HG03060 (cell line): Measurements from ENCODE around the gene PRKCI.
A peak's percentile ranks its signal among the peaks of the same experiment; 100 is the strongest.
"Not testable (repeated sequence)": the region's sequence is repeated elsewhere in the genome, so short reads cannot be mapped to it uniquely, and the experiment has no call there.

ENCODE experiments used
- ATAC-seq: cut with Tn5 transposase; IDR thresholded peaks from one replicate; pipeline ENCODE4 v1.9.1; 2021; ENCODE audit warnings: low read depth, moderate number of reproducible peaks; ENCODE audit not compliant: unreplicated experiment

Gene PRKCI

GRCh38 chr3:170331143-170331542 lies 108.9 kb downstream of the PRKCI start:
- ATAC-seq = no peak

GRCh38 chr3:170337420-170337819 lies 115.2 kb downstream of the PRKCI start:
- ATAC-seq = no peak

- ATAC-seq = no peak
These were observed 116.6 kb downstream of the PRKCI start for GRCh38 chr3:170338690-170339340.

- not testable (repeated sequence) for ATAC-seq
These were observed 120.0 kb downstream of the PRKCI start for GRCh38 chr3:170342273-170342672.

GRCh38 chr3:170343859-170344258 lies 121.6 kb downstream of the PRKCI start:
- ATAC-seq = not testable (repeated sequence)

- ATAC-seq = no peak
These were observed 122.7 kb downstream of the PRKCI start for GRCh38 chr3:170344971-170345370.

- no peak for ATAC-seq
These were observed 124.5 kb downstream of the PRKCI start for GRCh38 chr3:170346481-170347392.

- ATAC-seq = no peak
These were observed 128.5 kb downstream of the PRKCI start for GRCh38 chr3:170350515-170351413.

GRCh38 chr3:170352936-170353335 lies 130.7 kb downstream of the PRKCI start:
- ATAC-seq = peak; percentile 32

GRCh38 chr3:170353485-170353884 lies 131.3 kb downstream of the PRKCI start:
- no peak for ATAC-seq

GRCh38 chr3:170354760-170355159 lies 132.5 kb downstream of the PRKCI start:
- ATAC-seq = no peak
